Hepatocyte (in vitro differentiated cells): ENCODE results near the gene TOP2B.

Source experiments
- EZH2 ChIP-seq: fragments of 200-600 bp; sonication (generic); IDR thresholded peaks from 2 replicates; pipeline ENCODE4 v1.6.1; 2016; ENCODE audit warnings: antibody characterized with exemption, mild to moderate bottlenecking, borderline replicate concordance
- TF ChIP-seq, protein P1 (sequence below): fragments of 200-600 bp; sonication (generic); IDR thresholded peaks from 2 replicates; pipeline ENCODE4 v1.5.1; 2016; ENCODE audit warnings: antibody characterized with exemption, mild to moderate bottlenecking; ENCODE audit not compliant: poor library complexity

- TF ChIP-seq, protein P1, sequence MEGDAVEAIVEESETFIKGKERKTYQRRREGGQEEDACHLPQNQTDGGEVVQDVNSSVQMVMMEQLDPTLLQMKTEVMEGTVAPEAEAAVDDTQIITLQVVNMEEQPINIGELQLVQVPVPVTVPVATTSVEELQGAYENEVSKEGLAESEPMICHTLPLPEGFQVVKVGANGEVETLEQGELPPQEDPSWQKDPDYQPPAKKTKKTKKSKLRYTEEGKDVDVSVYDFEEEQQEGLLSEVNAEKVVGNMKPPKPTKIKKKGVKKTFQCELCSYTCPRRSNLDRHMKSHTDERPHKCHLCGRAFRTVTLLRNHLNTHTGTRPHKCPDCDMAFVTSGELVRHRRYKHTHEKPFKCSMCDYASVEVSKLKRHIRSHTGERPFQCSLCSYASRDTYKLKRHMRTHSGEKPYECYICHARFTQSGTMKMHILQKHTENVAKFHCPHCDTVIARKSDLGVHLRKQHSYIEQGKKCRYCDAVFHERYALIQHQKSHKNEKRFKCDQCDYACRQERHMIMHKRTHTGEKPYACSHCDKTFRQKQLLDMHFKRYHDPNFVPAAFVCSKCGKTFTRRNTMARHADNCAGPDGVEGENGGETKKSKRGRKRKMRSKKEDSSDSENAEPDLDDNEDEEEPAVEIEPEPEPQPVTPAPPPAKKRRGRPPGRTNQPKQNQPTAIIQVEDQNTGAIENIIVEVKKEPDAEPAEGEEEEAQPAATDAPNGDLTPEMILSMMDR, result no peak
- TF ChIP-seq EZH2, result no peak
These were observed 28.5 kb upstream of the TOP2B start for GRCh38 chr3:25693238-25693637.
